Fibroblast of lung (primary cell): Measurements from ENCODE around the gene SMYD1. TPM values are rescaled to one million over a fixed set of nuclear protein-coding genes. Genes with fewer than 3 reads are reported as not detected.

Source experiments
- DNase-seq, 2 donors: peaks; one replicate each; pipeline versions ENCODE4 v3.0.0 to v3.0.0-alpha.2; 2010; ENCODE audit warnings: low read depth in 2 of 2
- H2AFZ ChIP-seq: 2 replicates; pipeline ENCODE4 v1.5.1; 2012; ENCODE audit warnings: low read length, control low read depth, inconsistent platforms
- H3K27ac ChIP-seq: 2 replicates; pipeline ENCODE4 v1.5.1; 2011; ENCODE audit warnings: low read length, control low read depth; ENCODE audit not compliant: insufficient read depth
- H3K27me3 ChIP-seq: 2 replicates; pipeline ENCODE4 v1.5.1; 2011; ENCODE audit warnings: mild to moderate bottlenecking, low read length; ENCODE audit not compliant: control insufficient read depth, insufficient read depth
- H3K36me3 ChIP-seq: 2 replicates; pipeline ENCODE4 v1.5.1; 2011; ENCODE audit warnings: low read length; ENCODE audit not compliant: control insufficient read depth, insufficient read depth
- H3K4me1 ChIP-seq: 2 replicates; pipeline ENCODE4 v1.5.1; 2011; ENCODE audit warnings: low read length; ENCODE audit not compliant: control insufficient read depth, insufficient read depth; ENCODE audit errors: extremely low read depth
- H3K4me2 ChIP-seq: 2 replicates; pipeline ENCODE4 v1.5.1; 2011; ENCODE audit warnings: low read length, control low read depth; ENCODE audit not compliant: insufficient read depth; ENCODE audit errors: extremely low read depth
- H3K4me3 ChIP-seq, 4 experiments: fragments of 200-600 bp in 1 of 4; sonication (generic) in 1 of 4; replicated peaks in 1 of 4; 2 replicates each; pipeline ENCODE4 v1.5.1; 2011 to 2016; ENCODE audit warnings: low read length in 4 of 4, low read depth in 3 of 4, mild to moderate bottlenecking in 3 of 4, control low read depth in 2 of 4, inconsistent platforms in 1 of 4, mixed read lengths in 1 of 4; ENCODE audit not compliant: insufficient read depth in 1 of 4; ENCODE audit errors: control extremely low read depth in 1 of 4
- H3K79me2 ChIP-seq: 2 replicates; pipeline ENCODE4 v1.5.1; 2012; ENCODE audit warnings: mild to moderate bottlenecking, low read length, inconsistent platforms; ENCODE audit not compliant: control insufficient read depth, insufficient read depth
- H3K9ac ChIP-seq: 2 replicates; pipeline ENCODE4 v1.5.1; 2011; ENCODE audit warnings: mild to moderate bottlenecking, low read length, control low read depth; ENCODE audit not compliant: insufficient read depth
- H3K9me3 ChIP-seq: 2 replicates; pipeline ENCODE4 v1.5.1; 2012; ENCODE audit warnings: low read depth, low read length; ENCODE audit not compliant: control insufficient read depth, insufficient read depth
- H4K20me1 ChIP-seq: 2 replicates; pipeline ENCODE4 v1.5.1; 2011; ENCODE audit warnings: low read length; ENCODE audit not compliant: control insufficient read depth, insufficient read depth; ENCODE audit errors: extremely low read depth
- EZH2 ChIP-seq: IDR thresholded peaks from 2 replicates; pipeline ENCODE4 v1.5.1; 2012; ENCODE audit warnings: low read length, control low read depth, mild to moderate bottlenecking; ENCODE audit errors: missing control alignments
- polyA plus RNA-seq, 2 donors: library from polyadenylated mRNA; depleted of rRNA in 1 of 2; stranded (reverse) in 1 of 2; unstranded in 1 of 2; fragments of >200 nt; gene quantifications; 2 replicates each; pipeline ENCODE4 v1.2.1, GENCODE V29; 2011 to 2012; ENCODE audit warnings: missing spikeins in 1 of 2
- total RNA-seq: library from RNA; depleted of rRNA; stranded (reverse); fragments of >200 nt; gene quantifications from 2 replicates; pipeline ENCODE4 v1.2.1, GENCODE V29; 2014
- TF ChIP-seq, protein P1 (sequence below), 2 donors: IDR thresholded peaks in 1 of 2; conservative IDR thresholded peaks in 1 of 2; 1 replicate in 1 of 2; 2 replicates in 1 of 2; pipeline ENCODE4 v1.5.1; 2011 to 2012; ENCODE audit warnings: low read length in 2 of 2, control low read depth in 1 of 2, inconsistent platforms in 1 of 2, low read depth in 1 of 2, mild to moderate bottlenecking in 1 of 2

The SMYD1 gene
- total and polyA plus RNA-seq, 2 donors (not counting 1 experiment from before 2014, with no cell fraction given): not detected

DNA sequence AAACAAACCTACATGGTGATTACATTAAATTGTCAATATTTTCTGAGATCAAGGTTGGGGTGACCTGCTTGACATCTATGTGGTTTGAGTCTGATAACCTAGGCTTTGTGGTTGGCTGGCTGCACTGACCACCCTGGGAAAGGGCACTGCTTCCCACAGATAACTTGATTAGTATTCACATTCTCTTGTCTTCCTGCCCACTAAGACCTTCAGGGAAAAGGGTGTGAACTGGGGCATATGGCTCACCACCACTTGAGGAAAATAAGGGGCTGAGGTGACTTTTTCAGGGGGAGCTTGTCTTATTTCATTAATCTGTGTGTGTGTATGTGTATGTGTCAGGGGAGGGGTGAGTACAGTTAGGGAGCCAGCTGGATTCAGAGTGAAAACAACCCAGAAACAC, 1.5 kb downstream of the SMYD1 start:
- Histone ChIP-seq H3K27ac (no peak overlapping the region), H3K9ac (no peak overlapping the region)

DNA sequence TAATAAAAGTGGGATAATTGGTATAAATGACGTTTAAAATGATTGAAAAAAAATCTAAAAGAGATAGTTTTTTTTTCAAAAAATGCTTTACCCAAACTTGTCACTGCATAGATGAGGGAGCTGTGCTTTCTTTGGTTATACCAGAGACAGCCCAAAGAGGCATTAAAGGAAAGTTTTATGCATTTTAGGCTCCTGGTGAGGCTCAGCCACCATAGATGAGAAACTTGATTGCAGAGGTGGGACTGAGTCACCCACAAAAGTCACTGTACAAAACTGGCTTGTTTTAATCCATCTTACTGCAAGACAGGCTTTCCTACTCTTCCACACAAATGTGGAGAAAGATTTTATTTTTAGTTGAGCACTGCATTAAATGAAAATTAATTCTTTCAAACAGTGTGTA, 2.4 kb downstream of the SMYD1 start:
- Histone ChIP-seq H3K4me2 (no peak overlapping the region), H3K4me3 (no peak overlapping the region), H3K36me3 (no peaks in the 10 kb centered on the region), H3K9ac (no peak overlapping the region), H2AFZ (no peak overlapping the region), H3K4me1 (no peaks in the 10 kb centered on the region), H3K27ac (no peak overlapping the region), H3K79me2 (no peaks in the 10 kb centered on the region), H3K27me3 (peaks cover 6% of the 10 kb centered on the region), H3K9me3 (no peaks in the 10 kb centered on the region), H4K20me1 (no peaks in the 10 kb centered on the region)
- DNase-seq: no peak
- TF ChIP-seq, protein P1, sequence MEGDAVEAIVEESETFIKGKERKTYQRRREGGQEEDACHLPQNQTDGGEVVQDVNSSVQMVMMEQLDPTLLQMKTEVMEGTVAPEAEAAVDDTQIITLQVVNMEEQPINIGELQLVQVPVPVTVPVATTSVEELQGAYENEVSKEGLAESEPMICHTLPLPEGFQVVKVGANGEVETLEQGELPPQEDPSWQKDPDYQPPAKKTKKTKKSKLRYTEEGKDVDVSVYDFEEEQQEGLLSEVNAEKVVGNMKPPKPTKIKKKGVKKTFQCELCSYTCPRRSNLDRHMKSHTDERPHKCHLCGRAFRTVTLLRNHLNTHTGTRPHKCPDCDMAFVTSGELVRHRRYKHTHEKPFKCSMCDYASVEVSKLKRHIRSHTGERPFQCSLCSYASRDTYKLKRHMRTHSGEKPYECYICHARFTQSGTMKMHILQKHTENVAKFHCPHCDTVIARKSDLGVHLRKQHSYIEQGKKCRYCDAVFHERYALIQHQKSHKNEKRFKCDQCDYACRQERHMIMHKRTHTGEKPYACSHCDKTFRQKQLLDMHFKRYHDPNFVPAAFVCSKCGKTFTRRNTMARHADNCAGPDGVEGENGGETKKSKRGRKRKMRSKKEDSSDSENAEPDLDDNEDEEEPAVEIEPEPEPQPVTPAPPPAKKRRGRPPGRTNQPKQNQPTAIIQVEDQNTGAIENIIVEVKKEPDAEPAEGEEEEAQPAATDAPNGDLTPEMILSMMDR (conservative IDR thresholded peaks at IDR 0.05 in 1 of 2, IDR thresholded peaks at IDR 0.05 in 1 of 2; ENCODE audit: low read depth in 1 of 2, low read length in 2 of 2): no peak
- no peak for TF ChIP-seq EZH2

More for the DNA sequence above, 1.5 kb downstream of the SMYD1 start:
- Histone ChIP-seq H3K4me2 (no peak overlapping the region), H3K4me1 (no peaks in the 10 kb centered on the region), H3K79me2 (no peaks in the 10 kb centered on the region), H3K27me3 (peaks cover 6% of the 10 kb centered on the region), H3K36me3 (no peaks in the 10 kb centered on the region), H3K4me3 (no peak overlapping the region), H3K9me3 (no peaks in the 10 kb centered on the region), H2AFZ (no peak overlapping the region), H4K20me1 (no peaks in the 10 kb centered on the region)
- TF ChIP-seq EZH2: no peak
- TF ChIP-seq, protein P1 (conservative IDR thresholded peaks at IDR 0.05 in 1 of 2, IDR thresholded peaks at IDR 0.05 in 1 of 2; ENCODE audit: low read depth in 1 of 2, low read length in 2 of 2): no peak
- no peak for DNase-seq

DNA sequence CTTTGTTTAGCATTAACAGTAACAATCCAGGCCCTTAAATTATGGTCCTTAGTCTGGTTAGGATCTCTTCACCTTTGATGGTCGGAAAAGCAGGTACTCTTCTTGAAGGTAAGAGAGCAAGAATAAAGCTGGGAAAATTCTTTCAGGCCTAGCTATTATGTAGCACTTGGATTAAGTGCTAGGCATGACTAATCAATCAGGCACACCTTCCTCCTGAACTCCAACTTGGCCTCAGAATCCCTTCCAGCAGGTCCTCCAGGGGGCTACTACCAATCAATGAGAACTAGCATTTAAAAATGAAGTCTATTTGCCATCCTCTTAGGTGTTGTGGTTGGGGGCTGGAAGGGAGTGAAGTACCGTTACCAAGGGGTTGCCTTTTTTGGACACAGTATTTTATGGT, 3.7 kb downstream of the SMYD1 start:
- no peak overlapping the region for H2AFZ ChIP-seq
- DNase-seq: no peak
- no peaks in the 10 kb centered on the region for H3K79me2 ChIP-seq
- peaks cover 6% of the 10 kb centered on the region for H3K27me3 ChIP-seq
- H3K4me2 ChIP-seq: no peak overlapping the region
- H3K27ac ChIP-seq: no peak overlapping the region
- no peaks in the 10 kb centered on the region for H4K20me1 ChIP-seq
- H3K4me1 ChIP-seq: no peaks in the 10 kb centered on the region
- H3K9ac ChIP-seq: no peak overlapping the region
- H3K4me3 ChIP-seq: no peak overlapping the region
- H3K9me3 ChIP-seq: no peaks in the 10 kb centered on the region
- H3K36me3 ChIP-seq: no peaks in the 10 kb centered on the region
- no peak for TF ChIP-seq EZH2
- TF ChIP-seq, protein P1 (conservative IDR thresholded peaks at IDR 0.05 in 1 of 2, IDR thresholded peaks at IDR 0.05 in 1 of 2; ENCODE audit: low read depth in 1 of 2, low read length in 2 of 2): no peak
